ENCODE measurements around the gene KCNJ9. TPM values are rescaled to one million over a fixed set of nuclear protein-coding genes. Genes with fewer than 3 reads are reported as not detected.

KCNJ9 gene
- polyA plus RNA-seq, 1 donor from 2014 or later = 8.0 TPM

DNA sequence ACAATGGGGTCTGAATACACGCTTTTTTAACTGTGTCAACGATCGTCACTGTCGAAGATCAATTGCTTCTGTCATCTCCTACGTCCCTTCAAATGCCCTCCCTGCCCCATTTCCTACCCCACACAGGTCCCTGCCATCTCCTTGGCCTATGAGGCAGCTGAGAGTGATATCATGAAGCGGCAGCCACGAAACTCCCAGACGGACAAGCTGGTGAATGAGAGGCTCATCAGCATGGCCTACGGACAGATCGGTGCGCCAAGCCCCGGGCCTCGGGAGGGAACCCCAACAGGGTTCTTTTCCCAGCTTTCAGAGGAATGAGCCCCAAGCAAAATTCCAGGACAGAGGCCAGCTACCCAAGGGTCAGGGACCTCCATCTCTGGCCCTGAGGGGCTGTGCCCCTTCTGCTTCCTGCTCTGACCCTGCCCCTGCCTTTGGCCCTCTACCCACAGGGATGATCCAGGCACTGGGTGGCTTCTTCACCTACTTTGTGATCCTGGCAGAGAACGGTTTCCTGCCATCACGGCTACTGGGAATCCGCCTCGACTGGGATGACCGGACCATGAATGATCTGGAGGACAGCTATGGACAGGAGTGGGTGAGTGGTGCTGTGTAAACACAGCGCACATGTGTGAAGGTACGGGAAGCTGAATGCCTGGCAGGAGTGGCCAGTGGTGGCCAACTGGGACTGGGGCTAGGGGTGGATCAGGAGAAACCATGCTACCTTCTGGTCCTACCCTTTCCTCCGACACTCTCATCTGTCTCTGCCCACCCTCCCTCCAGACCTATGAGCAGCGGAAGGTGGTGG is 55.0 kb downstream of the KCNJ9 start:
- Histone ChIP-seq H3K9ac (ENCODE audit: low read length) (no peak overlapping the region), H4K20me1 (ENCODE audit: insufficient read depth) (no peaks in the 10 kb centered on the region), H3K4me3 (ENCODE audit: low read length) (no peak overlapping the region), H3K36me3 (ENCODE audit: insufficient read depth, low read length) (no peaks in the 10 kb centered on the region), H3K27me3 (ENCODE audit: insufficient read depth, low read depth, low read length) (no peaks in the 10 kb centered on the region), H3K27ac (ENCODE audit: low read length) (no peak overlapping the region), H3K9me2 (ENCODE audit: insufficient read depth, low read length) (no peaks in the 10 kb centered on the region), H2AFZ (ENCODE audit: low read depth, low read length) (no peak overlapping the region), H3K9me3 (ENCODE audit: low read length) (no peaks in the 10 kb centered on the region), H3K79me2 (replicated peaks; ENCODE audit: insufficient read depth, low read length) (no peaks in the 10 kb centered on the region), H3K4me2 (ENCODE audit: low read length) (no peak overlapping the region), H3F3A (ENCODE audit: insufficient read depth, low read length, poor library complexity, severe bottlenecking) (no peaks in the 10 kb centered on the region)
- TF ChIP-seq, protein P1, sequence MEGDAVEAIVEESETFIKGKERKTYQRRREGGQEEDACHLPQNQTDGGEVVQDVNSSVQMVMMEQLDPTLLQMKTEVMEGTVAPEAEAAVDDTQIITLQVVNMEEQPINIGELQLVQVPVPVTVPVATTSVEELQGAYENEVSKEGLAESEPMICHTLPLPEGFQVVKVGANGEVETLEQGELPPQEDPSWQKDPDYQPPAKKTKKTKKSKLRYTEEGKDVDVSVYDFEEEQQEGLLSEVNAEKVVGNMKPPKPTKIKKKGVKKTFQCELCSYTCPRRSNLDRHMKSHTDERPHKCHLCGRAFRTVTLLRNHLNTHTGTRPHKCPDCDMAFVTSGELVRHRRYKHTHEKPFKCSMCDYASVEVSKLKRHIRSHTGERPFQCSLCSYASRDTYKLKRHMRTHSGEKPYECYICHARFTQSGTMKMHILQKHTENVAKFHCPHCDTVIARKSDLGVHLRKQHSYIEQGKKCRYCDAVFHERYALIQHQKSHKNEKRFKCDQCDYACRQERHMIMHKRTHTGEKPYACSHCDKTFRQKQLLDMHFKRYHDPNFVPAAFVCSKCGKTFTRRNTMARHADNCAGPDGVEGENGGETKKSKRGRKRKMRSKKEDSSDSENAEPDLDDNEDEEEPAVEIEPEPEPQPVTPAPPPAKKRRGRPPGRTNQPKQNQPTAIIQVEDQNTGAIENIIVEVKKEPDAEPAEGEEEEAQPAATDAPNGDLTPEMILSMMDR (IDR thresholded peaks at IDR 0.05; ENCODE audit: poor library complexity, severe bottlenecking) = no peak
- no peak for TF ChIP-seq TAF1 (IDR thresholded peaks at IDR 0.05; ENCODE audit: low read depth)
- TF ChIP-seq, protein P2, sequence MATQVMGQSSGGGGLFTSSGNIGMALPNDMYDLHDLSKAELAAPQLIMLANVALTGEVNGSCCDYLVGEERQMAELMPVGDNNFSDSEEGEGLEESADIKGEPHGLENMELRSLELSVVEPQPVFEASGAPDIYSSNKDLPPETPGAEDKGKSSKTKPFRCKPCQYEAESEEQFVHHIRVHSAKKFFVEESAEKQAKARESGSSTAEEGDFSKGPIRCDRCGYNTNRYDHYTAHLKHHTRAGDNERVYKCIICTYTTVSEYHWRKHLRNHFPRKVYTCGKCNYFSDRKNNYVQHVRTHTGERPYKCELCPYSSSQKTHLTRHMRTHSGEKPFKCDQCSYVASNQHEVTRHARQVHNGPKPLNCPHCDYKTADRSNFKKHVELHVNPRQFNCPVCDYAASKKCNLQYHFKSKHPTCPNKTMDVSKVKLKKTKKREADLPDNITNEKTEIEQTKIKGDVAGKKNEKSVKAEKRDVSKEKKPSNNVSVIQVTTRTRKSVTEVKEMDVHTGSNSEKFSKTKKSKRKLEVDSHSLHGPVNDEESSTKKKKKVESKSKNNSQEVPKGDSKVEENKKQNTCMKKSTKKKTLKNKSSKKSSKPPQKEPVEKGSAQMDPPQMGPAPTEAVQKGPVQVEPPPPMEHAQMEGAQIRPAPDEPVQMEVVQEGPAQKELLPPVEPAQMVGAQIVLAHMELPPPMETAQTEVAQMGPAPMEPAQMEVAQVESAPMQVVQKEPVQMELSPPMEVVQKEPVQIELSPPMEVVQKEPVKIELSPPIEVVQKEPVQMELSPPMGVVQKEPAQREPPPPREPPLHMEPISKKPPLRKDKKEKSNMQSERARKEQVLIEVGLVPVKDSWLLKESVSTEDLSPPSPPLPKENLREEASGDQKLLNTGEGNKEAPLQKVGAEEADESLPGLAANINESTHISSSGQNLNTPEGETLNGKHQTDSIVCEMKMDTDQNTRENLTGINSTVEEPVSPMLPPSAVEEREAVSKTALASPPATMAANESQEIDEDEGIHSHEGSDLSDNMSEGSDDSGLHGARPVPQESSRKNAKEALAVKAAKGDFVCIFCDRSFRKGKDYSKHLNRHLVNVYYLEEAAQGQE (IDR thresholded peaks at IDR 0.05; ENCODE audit: borderline replicate concordance) = no peak
- TF ChIP-seq RAD21 (conservative IDR thresholded peaks at IDR 0.05) = no peak

DNA sequence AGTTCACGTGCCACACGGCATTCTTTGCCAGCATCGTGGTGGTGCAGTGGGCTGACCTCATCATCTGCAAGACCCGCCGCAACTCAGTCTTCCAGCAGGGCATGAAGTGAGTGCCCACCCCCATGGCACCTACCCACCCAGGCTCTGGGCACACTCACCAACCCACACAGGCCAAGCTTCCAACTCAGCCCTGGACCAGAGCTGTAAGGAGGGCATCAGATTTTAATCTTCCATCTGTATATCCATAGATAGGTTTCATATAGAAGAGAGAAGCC is 55.5 kb downstream of the KCNJ9 start:
- no peaks in the 10 kb centered on the region for H3K79me2 ChIP-seq (replicated peaks; ENCODE audit: insufficient read depth, low read length)
- H3K36me3 ChIP-seq (ENCODE audit: insufficient read depth, low read length) = no peaks in the 10 kb centered on the region
- H3F3A ChIP-seq (ENCODE audit: insufficient read depth, low read length, poor library complexity, severe bottlenecking) = no peaks in the 10 kb centered on the region
- no peaks in the 10 kb centered on the region for H3K27me3 ChIP-seq (ENCODE audit: insufficient read depth, low read depth, low read length)
- H3K4me3 ChIP-seq (ENCODE audit: low read length) = no peak overlapping the region
- H3K9me3 ChIP-seq (ENCODE audit: low read length) = no peaks in the 10 kb centered on the region
- no peaks in the 10 kb centered on the region for H4K20me1 ChIP-seq (ENCODE audit: insufficient read depth)
- H3K9me2 ChIP-seq (ENCODE audit: insufficient read depth, low read length) = no peaks in the 10 kb centered on the region
- TF ChIP-seq EZH2 (IDR thresholded peaks at IDR 0.05; ENCODE audit: borderline replicate concordance, insufficient read depth, low read length, poor library complexity, severe bottlenecking) (no peak), SMC3 (conservative IDR thresholded peaks at IDR 0.05; ENCODE audit: poor library complexity) (no peak), TAF1 (IDR thresholded peaks at IDR 0.05; ENCODE audit: low read depth) (no peak), EP300 (conservative IDR thresholded peaks at IDR 0.05; ENCODE audit: poor library complexity, severe bottlenecking) (no peak), MXI1 (conservative IDR thresholded peaks at IDR 0.05; ENCODE audit: poor library complexity, severe bottlenecking) (no peak), POLR2AphosphoS5 (IDR thresholded peaks at IDR 0.05) (no peak), RAD21 (conservative IDR thresholded peaks at IDR 0.05) (no peak)
- TF ChIP-seq, protein P2 (IDR thresholded peaks at IDR 0.05; ENCODE audit: borderline replicate concordance) = no peak
- TF ChIP-seq, protein P1 (IDR thresholded peaks at IDR 0.05; ENCODE audit: poor library complexity, severe bottlenecking) = no peak
- no peak overlapping the region for H3K9ac ChIP-seq (ENCODE audit: low read length)
- no peak overlapping the region for H3K27ac ChIP-seq (ENCODE audit: low read length)
- no peak overlapping the region for H3K4me2 ChIP-seq (ENCODE audit: low read length)
- H2AFZ ChIP-seq (ENCODE audit: low read depth, low read length) = no peak overlapping the region

Measured in neural cell (in vitro differentiated cells).